Diencephalon (tissue), 1 donor: ENCODE measurements around the gene DNAH8. TPM values are rescaled to one million over a fixed set of nuclear protein-coding genes. Genes with fewer than 3 reads are reported as not detected.

Experiments
- small RNA-seq: library from RNA; depleted of rRNA; stranded (forward); fragments of <200 nt; gene quantifications from one replicate; pipeline ENCODE3, GENCODE V24; 2014
- total RNA-seq: library from RNA; depleted of rRNA; stranded (reverse); fragments of >200 nt; gene quantifications from one replicate; pipeline ENCODE4 v1.2.3, GENCODE V29; 2014

The DNAH8 gene
- total RNA-seq, result under 0.01 TPM

GRCh38 chr6:38715016-38715689 lies at the start of gene DNAH8:
Gene DNAH8 (plus strand): TSS chr6:38715311. CDS start chr6:38722810, 7,499 bp downstream.

DNA sequence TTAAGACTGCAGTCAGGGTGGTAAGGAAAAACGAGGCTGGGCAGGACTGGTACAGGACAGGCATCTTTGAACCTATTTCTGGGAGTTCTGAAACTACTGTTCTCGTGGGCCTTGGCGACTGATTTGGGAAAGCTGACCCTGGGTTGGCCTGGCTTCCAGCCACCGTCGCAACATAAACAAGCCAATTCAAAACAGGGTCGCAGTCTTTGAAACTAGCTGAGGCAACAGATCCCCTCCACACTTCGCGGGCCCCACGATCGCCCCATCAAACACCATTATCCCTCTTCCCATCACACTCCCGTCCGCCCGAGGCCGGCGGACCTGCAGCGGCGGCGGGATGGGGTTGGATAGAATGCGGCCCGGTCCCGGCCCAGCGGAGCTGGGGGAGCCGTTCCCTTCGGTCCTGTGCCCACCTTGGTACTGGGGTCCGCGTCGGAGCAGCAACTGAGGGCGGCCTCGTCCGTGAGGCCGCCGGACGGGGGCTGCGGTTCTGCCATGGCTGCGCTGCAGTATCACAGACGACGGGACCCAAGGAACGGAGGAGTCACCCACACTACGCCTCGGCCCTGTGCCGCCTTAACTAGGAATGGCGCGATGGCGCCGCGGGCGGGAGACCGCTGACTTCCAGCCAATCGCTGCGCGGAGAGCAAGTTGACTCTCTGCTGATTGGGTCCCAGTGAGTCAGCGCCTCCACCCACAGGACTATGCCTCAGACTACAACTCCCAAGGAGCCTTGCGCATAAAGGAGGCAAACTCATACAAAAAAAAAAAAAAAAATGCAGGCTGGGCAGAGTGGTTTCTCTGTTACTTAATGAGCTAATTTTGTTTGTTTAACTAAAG lies 12.3 kb upstream of the DNAH8 start, which contains the start of gene GLO1:
Gene GLO1 (minus strand): TSS at position 588 of the 840 bp plus-strand sequence. CDS start 91 bp downstream, at position 497.

GRCh38 chr6:39048481-39049399 lies 333.6 kb downstream of the DNAH8 start, which contains the start of gene GLP1R:
Gene GLP1R (plus strand): TSS chr6:39048781. CDS start chr6:39048841, 60 bp downstream.

Small RNAs within 50 kb of the gene (small RNA-seq; reads per million reads assigned to genes)
- gene AL034345.1 (not detected), gene RF00393 (not detected)

Other genes starting within 250 kb of the DNAH8 start
- 34.4 TPM for gene BTBD9, start 75.4 kb upstream of the DNAH8 start, total RNA-seq
- 137 TPM for gene GLO1, start 12.2 kb upstream of the DNAH8 start, total RNA-seq